Measurements from ENCODE around the gene OAS3.

OAS3 gene

DNA sequence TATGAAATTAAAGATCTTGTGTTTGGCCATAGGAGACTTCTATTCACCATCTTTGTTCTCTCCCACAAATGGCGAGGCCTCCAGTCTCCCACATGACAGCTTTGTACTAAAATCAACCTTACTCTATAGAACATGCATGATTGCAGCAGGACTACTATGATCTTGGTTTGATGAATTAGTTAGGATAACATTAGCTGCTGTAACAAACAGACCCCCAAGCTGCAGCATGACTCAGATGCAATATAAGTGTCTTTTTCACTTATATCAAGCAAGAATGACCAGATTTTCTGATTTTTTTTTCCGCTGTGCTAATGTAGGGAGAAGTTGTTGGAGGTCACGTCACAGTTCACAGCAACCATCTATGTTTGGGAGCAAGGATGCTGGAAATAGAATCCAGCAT is 10.8 kb upstream of the OAS3 start:
- TF ChIP-seq, protein P1, sequence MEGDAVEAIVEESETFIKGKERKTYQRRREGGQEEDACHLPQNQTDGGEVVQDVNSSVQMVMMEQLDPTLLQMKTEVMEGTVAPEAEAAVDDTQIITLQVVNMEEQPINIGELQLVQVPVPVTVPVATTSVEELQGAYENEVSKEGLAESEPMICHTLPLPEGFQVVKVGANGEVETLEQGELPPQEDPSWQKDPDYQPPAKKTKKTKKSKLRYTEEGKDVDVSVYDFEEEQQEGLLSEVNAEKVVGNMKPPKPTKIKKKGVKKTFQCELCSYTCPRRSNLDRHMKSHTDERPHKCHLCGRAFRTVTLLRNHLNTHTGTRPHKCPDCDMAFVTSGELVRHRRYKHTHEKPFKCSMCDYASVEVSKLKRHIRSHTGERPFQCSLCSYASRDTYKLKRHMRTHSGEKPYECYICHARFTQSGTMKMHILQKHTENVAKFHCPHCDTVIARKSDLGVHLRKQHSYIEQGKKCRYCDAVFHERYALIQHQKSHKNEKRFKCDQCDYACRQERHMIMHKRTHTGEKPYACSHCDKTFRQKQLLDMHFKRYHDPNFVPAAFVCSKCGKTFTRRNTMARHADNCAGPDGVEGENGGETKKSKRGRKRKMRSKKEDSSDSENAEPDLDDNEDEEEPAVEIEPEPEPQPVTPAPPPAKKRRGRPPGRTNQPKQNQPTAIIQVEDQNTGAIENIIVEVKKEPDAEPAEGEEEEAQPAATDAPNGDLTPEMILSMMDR (conservative IDR thresholded peaks at IDR 0.05; ENCODE audit: low read length): no peak
- H3K4me3 ChIP-seq (ENCODE audit: low read length): no peak overlapping the region
- no peak for DNase-seq (ENCODE audit: low read depth)

DNA sequence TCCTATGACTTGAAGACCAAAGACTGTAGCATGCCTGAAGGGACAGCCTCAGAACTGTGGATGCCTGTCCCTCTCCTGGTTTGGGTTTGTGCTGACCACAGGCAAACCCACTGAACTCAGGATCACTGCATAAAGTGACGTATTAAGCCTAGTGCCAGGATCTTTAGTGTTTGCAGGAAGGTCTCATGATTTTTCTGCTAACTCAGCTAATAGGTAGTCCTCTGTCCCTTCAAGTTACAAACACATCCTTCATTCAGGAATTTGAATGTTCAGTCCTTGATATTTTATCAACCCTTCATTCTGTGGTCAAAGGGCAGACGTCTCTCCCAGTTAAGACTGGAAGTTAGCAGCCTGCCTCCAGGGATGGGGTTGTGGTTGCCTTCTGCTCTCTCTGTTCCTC is 10.3 kb upstream of the OAS3 start:
- no peak for DNase-seq (ENCODE audit: low read depth)
- TF ChIP-seq, protein P1 (conservative IDR thresholded peaks at IDR 0.05; ENCODE audit: low read length): no peak
- no peak overlapping the region for H3K4me3 ChIP-seq (ENCODE audit: low read length)

DNA sequence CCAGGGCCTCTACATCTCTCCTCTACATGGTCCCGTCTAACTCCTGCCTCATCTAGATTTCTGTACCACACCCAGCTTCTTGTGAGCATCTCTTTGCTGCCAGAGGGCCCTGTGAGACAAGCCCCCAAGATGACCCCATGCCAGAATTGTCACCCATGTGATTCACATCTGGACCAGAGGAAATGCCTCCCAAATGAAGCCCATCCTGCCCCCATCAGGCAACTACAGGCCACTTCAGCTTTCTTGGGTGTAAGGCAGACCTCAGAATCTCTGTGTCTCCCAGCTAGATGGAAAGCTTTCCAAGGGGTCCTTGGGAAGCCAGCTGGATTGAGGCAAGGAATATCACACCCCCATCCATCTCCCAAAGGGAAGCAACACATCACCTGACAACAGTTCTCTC is 9.3 kb upstream of the OAS3 start:
- H3K4me3 ChIP-seq (ENCODE audit: low read length): no peak overlapping the region
- DNase-seq (ENCODE audit: low read depth): no peak
- TF ChIP-seq, protein P1 (conservative IDR thresholded peaks at IDR 0.05; ENCODE audit: low read length): no peak

DNA sequence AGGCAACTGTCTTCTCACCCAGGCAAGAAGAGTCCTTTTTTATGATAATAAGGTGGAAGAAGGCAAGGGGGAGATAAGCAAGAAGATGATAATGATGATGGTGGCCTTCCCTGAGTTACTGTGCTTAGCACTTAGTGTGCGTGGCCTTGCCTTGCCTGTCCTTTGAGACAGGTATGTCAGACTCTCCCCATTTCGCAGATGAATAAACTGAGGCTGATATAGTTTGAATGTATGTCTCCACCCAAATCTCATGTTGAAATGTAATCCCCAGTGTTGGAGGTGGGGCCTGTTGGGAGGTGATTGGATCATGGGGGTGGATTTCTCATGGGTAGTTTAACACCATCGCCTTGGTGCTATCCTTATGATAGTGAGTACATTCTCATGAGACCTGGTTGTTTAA is 8.6 kb upstream of the OAS3 start:
- no peak for DNase-seq (ENCODE audit: low read depth)
- TF ChIP-seq, protein P1 (conservative IDR thresholded peaks at IDR 0.05; ENCODE audit: low read length): no peak
- no peak overlapping the region for H3K4me3 ChIP-seq (ENCODE audit: low read length)

DNA sequence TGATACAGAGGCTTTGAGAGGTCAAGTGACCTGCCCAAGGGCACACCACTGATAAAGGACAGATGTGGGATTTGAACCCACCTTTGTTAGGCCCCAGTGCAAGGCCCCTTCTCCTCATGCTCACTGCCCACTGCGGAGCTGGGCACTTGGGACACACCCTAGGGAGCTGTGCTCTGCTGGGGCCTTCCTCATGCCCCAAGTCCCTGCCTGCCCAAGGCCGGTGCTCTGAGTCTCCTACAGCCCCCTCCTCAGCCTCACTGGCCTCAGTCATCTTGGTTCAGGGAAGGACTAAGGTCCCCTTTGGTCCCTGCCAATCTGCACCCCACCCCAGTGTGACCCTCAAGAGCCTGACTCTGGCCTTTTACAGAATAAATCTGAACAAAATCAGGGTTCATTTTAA is 7.9 kb upstream of the OAS3 start:
- no peak for DNase-seq (ENCODE audit: low read depth)
- no peak overlapping the region for H3K4me3 ChIP-seq (ENCODE audit: low read length)
- TF ChIP-seq, protein P1 (conservative IDR thresholded peaks at IDR 0.05; ENCODE audit: low read length): no peak

DNA sequence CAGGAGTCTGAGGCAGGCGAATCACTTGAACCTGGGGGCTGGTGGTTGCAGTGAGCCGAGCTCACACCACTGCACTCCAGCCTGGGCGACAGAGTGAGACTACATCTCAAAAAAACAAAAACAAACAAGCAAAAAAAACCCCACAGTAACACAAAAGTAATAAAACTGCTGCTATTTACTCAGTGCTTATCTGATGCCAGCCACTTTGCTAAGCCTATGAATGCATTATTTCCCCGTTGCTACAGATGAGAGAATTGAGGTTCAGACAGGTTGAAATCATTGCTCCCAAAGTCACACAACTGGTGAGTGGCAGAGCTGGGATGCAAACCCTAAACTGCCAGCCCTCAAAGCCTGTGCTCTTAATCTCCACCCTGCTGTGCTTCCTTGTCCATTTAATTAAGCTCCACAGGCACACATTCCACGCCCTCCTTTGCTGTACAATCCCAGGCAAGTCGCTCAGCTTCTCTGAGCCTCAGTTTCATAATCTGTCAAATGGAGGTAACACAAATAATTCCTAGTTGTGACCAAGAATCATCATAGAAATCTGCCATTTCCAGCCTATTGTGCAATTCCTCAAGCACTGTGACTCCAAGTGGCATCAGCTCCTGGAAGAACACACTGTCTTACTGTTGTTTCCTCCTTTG is 5.7 kb upstream of the OAS3 start:
- TF ChIP-seq, protein P1 (conservative IDR thresholded peaks at IDR 0.05; ENCODE audit: low read length): no peak
- H3K4me3 ChIP-seq (ENCODE audit: low read length): no peak overlapping the region
- DNase-seq (ENCODE audit: low read depth): no peak

DNA sequence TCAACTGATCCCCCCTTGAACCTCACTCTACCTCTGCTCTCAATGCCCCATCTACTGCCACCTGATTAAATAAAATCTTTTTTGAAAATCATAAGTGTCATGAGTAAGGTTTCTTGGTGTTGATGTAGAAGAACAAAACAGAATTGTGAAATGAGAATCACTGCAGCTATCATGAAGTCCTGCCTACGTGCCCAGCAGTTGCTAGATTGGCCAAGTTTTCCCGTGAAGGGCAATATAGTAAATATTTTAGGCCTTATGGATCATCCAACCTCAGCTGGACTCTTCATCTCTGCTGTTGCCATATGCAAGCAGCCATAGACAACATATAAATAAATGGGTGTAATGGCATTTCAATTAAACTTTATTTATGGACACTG is 5.2 kb upstream of the OAS3 start:
- TF ChIP-seq, protein P1 (conservative IDR thresholded peaks at IDR 0.05; ENCODE audit: low read length): no peak
- no peak overlapping the region for H3K4me3 ChIP-seq (ENCODE audit: low read length)
- DNase-seq (ENCODE audit: low read depth): no peak

All from AG10803 (cell line).